Stimulated activated CD4-positive, alpha-beta T cell treated with anti-CD3 and anti-CD28 coated beads, Interleukin-4, amount 100 ng/mL, for 24 hours (primary cell): ENCODE measurements around the gene VAPA.
"Not testable (repeated sequence)": the region's sequence is repeated elsewhere in the genome, so short reads cannot be mapped to it uniquely, and the experiment has no call there.

Experiments
- DNase-seq: peaks from one replicate; pipeline ENCODE4 v3.0.0-alpha.2; 2020

VAPA gene

GRCh38 chr18:9886005-9886348, 27.8 kb upstream of the VAPA start:
- no peak for DNase-seq

GRCh38 chr18:9887992-9888391, 25.8 kb upstream of the VAPA start:
- DNase-seq = no peak

GRCh38 chr18:9890196-9890595, 23.6 kb upstream of the VAPA start:
- no peak for DNase-seq

GRCh38 chr18:9890957-9891356, 22.9 kb upstream of the VAPA start:
- no peak for DNase-seq

- not testable (repeated sequence) for DNase-seq
Observed at GRCh38 chr18:9891515-9891914, 22.3 kb upstream of the VAPA start.

- DNase-seq = no peak
Observed at GRCh38 chr18:9894454-9895068, 19.3 kb upstream of the VAPA start.

GRCh38 chr18:9897129-9897528, 16.7 kb upstream of the VAPA start:
- no peak for DNase-seq

GRCh38 chr18:9897787-9898291, 16.0 kb upstream of the VAPA start:
- DNase-seq = not testable (repeated sequence)

GRCh38 chr18:9898792-9899549, 14.8 kb upstream of the VAPA start:
- no peak for DNase-seq

- not testable (repeated sequence) for DNase-seq
Observed at GRCh38 chr18:9899550-9899930, 14.3 kb upstream of the VAPA start.

GRCh38 chr18:9900699-9901098, 13.1 kb upstream of the VAPA start:
- DNase-seq = no peak

- no peak for DNase-seq
Observed at GRCh38 chr18:9901377-9901776, 12.4 kb upstream of the VAPA start.

GRCh38 chr18:9902264-9902663, 11.6 kb upstream of the VAPA start:
- DNase-seq = not testable (repeated sequence)

GRCh38 chr18:9902832-9903231, 11.0 kb upstream of the VAPA start:
- no peak for DNase-seq

GRCh38 chr18:9905401-9905922, 8.4 kb upstream of the VAPA start:
- no peak for DNase-seq

- DNase-seq = no peak
Observed at GRCh38 chr18:9906481-9906880, 7.3 kb upstream of the VAPA start.

- DNase-seq = no peak
Observed at GRCh38 chr18:9907867-9908266, 5.9 kb upstream of the VAPA start.

GRCh38 chr18:9910071-9910470, 3.7 kb upstream of the VAPA start:
- DNase-seq = no peak

GRCh38 chr18:9910661-9911060, 3.2 kb upstream of the VAPA start:
- DNase-seq = no peak

- DNase-seq = no peak
Observed at GRCh38 chr18:9911226-9911625, 2.6 kb upstream of the VAPA start.

GRCh38 chr18:9912285-9912684, 1.5 kb upstream of the VAPA start:
- not testable (repeated sequence) for DNase-seq

- no peak for DNase-seq
Observed at GRCh38 chr18:9913151-9913525, 678 bp upstream of the VAPA start.

GRCh38 chr18:9914334-9914583, 443 bp downstream of the VAPA start:
- DNase-seq = no peak

- peak; percentile 82 for DNase-seq
Observed at GRCh38 chr18:9914584-9915290, 921 bp downstream of the VAPA start.
